Testis (tissue), 2 donors: ENCODE results near the gene KCNK4.

ENCODE experiments used
- CTCF ChIP-seq, 3 experiments: fragments of 450-650 bp in 2 of 3; fragments of 200-600 bp in 1 of 3; sonication (generic) in 1 of 3; IDR thresholded peaks; one replicate each; pipeline ENCODE4 v1.5.1; 2016 to 2019; ENCODE audit warnings: antibody characterized with exemption in 3 of 3, mild to moderate bottlenecking in 2 of 3, moderate library complexity in 1 of 3
- POLR2A ChIP-seq: fragments of 450-650 bp; IDR thresholded peaks from one replicate; pipeline ENCODE4 v1.6.1; 2017; ENCODE audit warnings: antibody characterized with exemption, mild to moderate bottlenecking, moderate library complexity

- no peak for TF ChIP-seq POLR2A
- TF ChIP-seq CTCF (IDR thresholded peaks at IDR 0.05) = no peak
These were observed 56.2 kb downstream of the KCNK4 start for GRCh38 chr11:64347193-64347867.
